K562 (cell line): ENCODE measurements around the gene CAMK2D. TPM values are rescaled to one million over a fixed set of nuclear protein-coding genes. Genes with fewer than 3 reads are reported as not detected.

Source experiments
- BRD4 ChIP-seq: fragments of 200-600 bp; sonication (generic); IDR thresholded peaks from 2 replicates; pipeline ENCODE4 v1.6.1; 2017; ENCODE audit warnings: inconsistent platforms
- CHD4 ChIP-seq: fragments of 200-600 bp; sonication (generic); IDR thresholded peaks from 3 replicates; pipeline ENCODE4 v1.6.1; 2012; ENCODE audit warnings: low read depth, mild to moderate bottlenecking, mixed read lengths, low read length, inconsistent platforms; ENCODE audit not compliant: insufficient read depth, insufficient replicate concordance, poor library complexity, severe bottlenecking
- CREB1 ChIP-seq, 2 experiments: sonication (generic) in 1 of 2; formaldehyde crosslinking in 1 of 2; IDR thresholded peaks; 2 replicates each; pipeline versions ENCODE4 v1.6.1 to v1.8.0; 2012 to 2022; ENCODE audit warnings: inconsistent platforms in 1 of 2, mild to moderate bottlenecking in 1 of 2, missing genetic modification reagents in 1 of 2, moderate library complexity in 1 of 2
- ELF1 ChIP-seq: fragments of 200-800 bp; sonication (Bioruptor generic); IDR thresholded peaks from 2 replicates; pipeline ENCODE4 v1.6.1; 2016; ENCODE audit warnings: missing genetic modification characterization, missing compliant biosample characterization
- FOXM1 ChIP-seq, 2 experiments: fragments of 450-650 bp in 1 of 2; sonication (generic) in 1 of 2; formaldehyde crosslinking in 1 of 2; IDR thresholded peaks; 2 replicates each; pipeline versions ENCODE4 v1.6.1 to v1.9.0; 2017 to 2022; ENCODE audit warnings: low read depth in 2 of 2, mild to moderate bottlenecking in 2 of 2, missing genetic modification reagents in 1 of 2, moderate library complexity in 1 of 2
- GABPA ChIP-seq: fragments of 200-800 bp; sonication (Bioruptor generic); conservative IDR thresholded peaks from 2 replicates; pipeline ENCODE4 v1.6.1; 2016; ENCODE audit warnings: low read depth, missing genetic modification characterization, missing compliant biosample characterization
- HBP1 ChIP-seq: fragments of 450-650 bp; formaldehyde crosslinking; IDR thresholded peaks from 2 replicates; pipeline ENCODE4 v1.4.0; 2022; ENCODE audit warnings: missing genetic modification characterization
- HNRNPK ChIP-seq: fragments of 200-400 bp; formaldehyde crosslinking; IDR thresholded peaks from one replicate; pipeline ENCODE4 v1.6.1; 2018; ENCODE audit warnings: mild to moderate bottlenecking, low read depth, low read length; ENCODE audit not compliant: poor library complexity, severe bottlenecking
- ILK ChIP-seq: fragments of 450-650 bp; IDR thresholded peaks from 2 replicates; pipeline ENCODE4 v1.6.1; 2016; ENCODE audit warnings: missing genetic modification characterization, low read depth, mild to moderate bottlenecking, missing compliant biosample characterization, moderate library complexity, borderline replicate concordance
- MYC ChIP-seq, 2 experiments: fragments of 250-450 bp in 1 of 2; sonication (Bioruptor Pico) in 1 of 2; IDR thresholded peaks; 2 replicates each; pipeline versions ENCODE4 v1.5.1 to v1.6.1; 2012 to 2021; ENCODE audit warnings: low read depth in 2 of 2, borderline replicate concordance in 1 of 2, improper control_type of control experiment in 1 of 2, low read length in 1 of 2, mild to moderate bottlenecking in 1 of 2, moderate library complexity in 1 of 2
- NR0B1 ChIP-seq: fragments of 450-650 bp; IDR thresholded peaks from one replicate; pipeline ENCODE4 v1.6.1; 2018; ENCODE audit warnings: mild to moderate bottlenecking, moderate library complexity; ENCODE audit not compliant: partially characterized antibody
- POLR3A ChIP-seq: IDR thresholded peaks from 2 replicates; pipeline ENCODE4 v1.6.1; 2011; ENCODE audit warnings: borderline replicate concordance, mild to moderate bottlenecking, moderate library complexity; ENCODE audit not compliant: insufficient read length, insufficient read depth; ENCODE audit errors: extremely low read depth
- SIN3B ChIP-seq: fragments of 450-650 bp; IDR thresholded peaks from 2 replicates; pipeline ENCODE4 v1.6.1; 2017; ENCODE audit warnings: low read depth, mild to moderate bottlenecking, moderate library complexity
- THRAP3 ChIP-seq: fragments of 450-650 bp; IDR thresholded peaks from 2 replicates; pipeline ENCODE4 v1.6.1; 2016; ENCODE audit warnings: mild to moderate bottlenecking, inconsistent platforms, borderline replicate concordance
- VEZF1 ChIP-seq: fragments of 200-800 bp; sonication (Bioruptor generic); IDR thresholded peaks from 2 replicates; pipeline ENCODE4 v1.6.1; 2017; ENCODE audit warnings: missing genetic modification characterization, missing compliant biosample characterization
- ZC3H4 ChIP-seq: sonication (generic); formaldehyde crosslinking; IDR thresholded peaks from 2 replicates; pipeline ENCODE4 v1.9.0; 2021; ENCODE audit warnings: missing genetic modification reagents, borderline replicate concordance
- ZFP30 ChIP-seq: fragments of 250-450 bp; sonication (Bioruptor Pico); IDR thresholded peaks from 2 replicates; pipeline ENCODE4 v1.8.0; 2022; ENCODE audit warnings: moderate library complexity, mild to moderate bottlenecking, inconsistent platforms, borderline replicate concordance
- ZNF143 ChIP-seq: sonication (generic); formaldehyde crosslinking; IDR thresholded peaks from 2 replicates; pipeline ENCODE4 v1.9.0; 2022; ENCODE audit warnings: mild to moderate bottlenecking, missing genetic modification reagents
- ZNF655 ChIP-seq: fragments of 250-450 bp; sonication (Bioruptor Pico); IDR thresholded peaks from 2 replicates; pipeline ENCODE4 v1.5.0; 2021
- ZZZ3 ChIP-seq: fragments of 450-650 bp; IDR thresholded peaks from 2 replicates; pipeline ENCODE4 v1.6.1; 2016; ENCODE audit warnings: antibody characterized with exemption, mild to moderate bottlenecking, moderate library complexity
- polyA plus RNA-seq, 8 experiments: library from polyadenylated mRNA; depleted of rRNA in 4 of 8; stranded (reverse) in 5 of 8; unstranded in 3 of 8; fragments of >200 nt; fragmentation: Nextera tagmentation in 2 of 8; fragmentation: Illumina TruSeq in 1 of 8; extraction: Ambion mirVana in 2 of 8; extraction: Trizol in 1 of 8; gene quantifications; 2 replicates each; pipeline versions ENCODE4 v1.2.1 to v1.2.3, GENCODE V29; 2011 to 2014; ENCODE audit warnings: inconsistent platforms in 1 of 8, missing spikeins in 1 of 8
- total RNA-seq, 7 experiments: library from RNA; depleted of rRNA in 6 of 7; stranded (reverse); fragments of >200 nt in 6 of 7; fragmentation: Illumina TruSeq in 2 of 7; extraction: Trizol in 2 of 7; gene quantifications; 2 replicates each; pipeline versions ENCODE4 v1.2.1 to v1.2.3, GENCODE V29; 2011 to 2021; ENCODE audit warnings: low replicate concordance in 1 of 7

Gene CAMK2D
- total and polyA plus RNA-seq, 9 of the 15 experiments (the other 6 are each of a cell fraction or from before 2014, with no cell fraction given), result 0.01 to 0.33 (median 0.04) TPM; not detected in 2

- TF ChIP-seq HBP1 (CRISPR knock-in tag) (no peak), FOXM1 (IDR thresholded peaks at IDR 0.05; ENCODE audit: low read depth) (no peak), FOXM1 (CRISPR knock-in tag; IDR thresholded peaks at IDR 0.05; ENCODE audit: low read depth) (no peak), SIN3B (no peak), NR0B1 (no peak), THRAP3 (no peak), ELF1 (no peak), ZNF143 (CRISPR knock-in tag) (no peak), CREB1 (IDR thresholded peaks at IDR 0.05) (no peak), CREB1 (CRISPR knock-in tag; IDR thresholded peaks at IDR 0.05) (peak; percentile 80), ILK (no peak), BRD4 (no peak), POLR3A (no peak), ZZZ3 (no peak), ZC3H4 (CRISPR knock-in tag) (no peak), GABPA (no peak), ZFP30 (no peak), MYC (IDR thresholded peaks at IDR 0.05; ENCODE audit: low read depth, low read length) (no peak), MYC (CRISPR knock-in tag; IDR thresholded peaks at IDR 0.05; ENCODE audit: borderline replicate concordance, low read depth) (0 out of 2 replicates have a peak, but pooled peaks have one; percentile 22), HNRNPK (no peak), CHD4 (no peak), VEZF1 (CRISPR knock-in tag) (peak; percentile 84), ZNF655 (CRISPR knock-in tag) (no peak)
Observed at GRCh38 chr4:113762186-113763028, 869 bp upstream of the CAMK2D start (continued).
